Measurements from ENCODE around the gene SPRR5.

The SPRR5 gene

DNA sequence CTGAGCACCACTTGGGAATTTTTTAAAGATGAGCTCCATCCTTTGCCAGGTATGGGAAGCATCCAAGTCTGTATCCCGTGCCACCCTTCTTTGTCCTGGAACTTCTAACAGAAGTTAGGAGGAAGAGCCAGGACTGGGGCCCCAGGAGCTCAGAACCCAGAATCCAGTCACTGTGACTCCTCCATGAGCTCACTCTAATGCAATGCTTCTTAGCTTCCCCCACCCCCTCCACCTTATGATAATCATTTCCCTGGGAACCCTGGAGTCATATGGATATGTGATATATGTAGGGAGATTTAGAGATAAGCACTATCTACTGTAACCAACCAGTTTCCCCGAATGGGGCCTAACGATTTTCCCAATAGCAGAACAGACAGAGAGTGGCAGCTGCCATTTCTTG is 758 bp upstream of the SPRR5 start:
- DNase-seq (ENCODE audit: low read depth, low spot score): no peak

DNA sequence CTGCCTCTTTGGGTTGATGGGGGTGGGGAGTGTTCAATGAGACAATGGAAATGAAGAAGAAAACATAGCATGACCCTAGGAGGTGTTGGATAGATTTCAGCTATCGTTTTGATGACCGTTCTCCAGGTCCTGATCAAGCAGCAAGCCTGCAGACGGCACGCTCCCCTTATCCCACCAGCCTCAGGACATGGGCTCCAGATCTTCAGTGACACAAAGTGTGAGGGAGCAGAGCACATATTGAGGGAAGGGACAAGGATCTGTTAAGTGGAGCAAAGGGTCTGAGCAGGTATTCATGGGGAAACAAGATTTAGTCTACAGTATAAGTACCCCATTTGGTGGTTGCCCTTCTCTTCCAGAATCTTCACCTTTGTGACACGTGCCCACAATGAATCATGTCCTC is 4.7 kb downstream of the SPRR5 start:
- DNase-seq (ENCODE audit: low read depth, low spot score): no peak

GRCh38 chr1:152953761-152954160 is 6.8 kb downstream of the SPRR5 start:
- DNase-seq (ENCODE audit: low read depth, low spot score): no peak

GRCh38 chr1:152954436-152954835 is 7.4 kb downstream of the SPRR5 start:
- DNase-seq (ENCODE audit: low read depth, low spot score): no peak

GRCh38 chr1:152957561-152957960 is 10.6 kb downstream of the SPRR5 start:
- no peak for DNase-seq (ENCODE audit: low read depth, low spot score)

DNA sequence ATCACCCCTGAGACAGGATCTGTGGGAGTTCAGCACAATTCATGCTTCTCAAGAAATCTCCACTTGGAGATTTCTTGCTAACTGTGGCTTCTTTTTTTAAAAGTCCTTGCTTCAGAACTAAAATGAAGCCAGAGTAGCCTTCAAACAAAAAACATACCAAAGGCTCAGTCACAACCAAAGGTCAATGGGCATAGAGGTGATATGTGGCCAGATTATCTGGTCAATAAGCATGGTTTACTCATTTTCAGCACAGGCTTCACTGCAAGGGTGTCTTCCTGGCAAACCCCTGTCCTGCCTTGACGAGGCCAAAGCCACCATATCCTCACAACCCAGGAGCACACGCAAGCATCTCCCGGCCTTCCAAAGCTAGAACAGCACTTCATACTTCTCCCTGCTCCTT is 12.3 kb downstream of the SPRR5 start:
- DNase-seq (ENCODE audit: low read depth, low spot score): no peak

DNA sequence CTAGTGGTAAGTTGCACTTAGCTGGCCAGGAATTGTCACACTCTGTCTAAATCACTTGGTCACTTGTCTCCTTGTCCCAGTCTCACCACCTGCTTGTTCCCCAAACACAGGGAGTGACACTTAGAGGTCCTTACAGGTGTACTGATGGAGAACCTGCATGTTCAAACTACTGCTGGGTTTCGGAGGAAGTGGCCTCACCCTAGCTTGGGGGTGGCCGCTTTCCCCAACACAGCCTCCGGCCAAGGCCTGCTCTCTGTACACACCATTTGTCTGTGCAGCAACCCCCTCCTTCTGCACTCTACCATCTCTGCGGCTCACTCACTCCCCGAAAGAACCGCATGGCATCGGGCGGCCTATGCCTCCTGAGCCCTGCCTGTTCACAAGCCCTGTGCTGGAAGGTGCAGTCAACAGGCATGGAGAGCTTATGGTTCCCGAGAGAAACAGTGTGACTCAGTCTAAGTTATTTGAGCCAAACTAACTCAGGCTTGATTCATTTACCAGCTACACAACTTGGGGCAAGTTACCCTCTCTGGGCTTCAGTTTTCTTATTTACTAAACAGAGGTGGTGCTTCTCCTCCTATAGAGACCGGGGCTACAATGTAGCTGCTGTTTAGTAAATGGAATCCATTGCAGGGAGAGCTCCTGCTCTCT is 12.9 kb downstream of the SPRR5 start:
- DNase-seq (ENCODE audit: low read depth, low spot score): no peak

- peak; percentile 12 for DNase-seq (ENCODE audit: low read depth, low spot score)
Measured at GRCh38 chr1:152960452-152961044, 13.5 kb downstream of the SPRR5 start.

DNA sequence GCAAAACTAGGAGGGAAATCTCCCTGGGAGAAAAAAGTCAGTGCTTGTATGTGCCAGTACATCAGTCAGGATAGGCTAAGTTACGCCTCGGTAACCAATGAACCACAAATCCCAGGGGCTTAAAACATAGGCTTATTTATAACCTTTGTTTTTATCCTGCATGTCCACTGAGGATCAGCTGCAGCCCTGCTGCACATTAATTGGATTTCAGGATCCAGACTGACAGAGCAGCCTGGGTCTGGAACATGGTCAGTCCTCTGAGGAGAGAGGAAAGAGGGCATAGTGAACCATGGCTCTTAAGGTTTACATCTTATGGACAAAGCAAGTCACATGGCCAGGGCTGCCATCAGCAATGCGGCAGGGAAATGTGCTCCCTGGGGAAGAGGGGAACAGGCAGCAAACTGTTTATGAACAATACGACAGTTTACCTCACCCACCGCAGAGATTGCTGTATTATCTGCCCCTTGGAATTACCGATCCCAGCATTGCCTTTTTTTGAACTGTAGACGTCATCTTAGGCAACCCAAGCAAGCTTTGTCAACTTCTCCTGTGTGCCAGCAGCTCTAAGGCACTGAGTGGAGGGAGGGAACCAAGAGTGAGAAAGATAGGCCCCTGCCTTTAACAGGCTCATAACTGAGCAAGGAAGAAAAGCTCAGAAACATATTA is 14.4 kb downstream of the SPRR5 start:
- DNase-seq (ENCODE audit: low read depth, low spot score): no peak

DNA sequence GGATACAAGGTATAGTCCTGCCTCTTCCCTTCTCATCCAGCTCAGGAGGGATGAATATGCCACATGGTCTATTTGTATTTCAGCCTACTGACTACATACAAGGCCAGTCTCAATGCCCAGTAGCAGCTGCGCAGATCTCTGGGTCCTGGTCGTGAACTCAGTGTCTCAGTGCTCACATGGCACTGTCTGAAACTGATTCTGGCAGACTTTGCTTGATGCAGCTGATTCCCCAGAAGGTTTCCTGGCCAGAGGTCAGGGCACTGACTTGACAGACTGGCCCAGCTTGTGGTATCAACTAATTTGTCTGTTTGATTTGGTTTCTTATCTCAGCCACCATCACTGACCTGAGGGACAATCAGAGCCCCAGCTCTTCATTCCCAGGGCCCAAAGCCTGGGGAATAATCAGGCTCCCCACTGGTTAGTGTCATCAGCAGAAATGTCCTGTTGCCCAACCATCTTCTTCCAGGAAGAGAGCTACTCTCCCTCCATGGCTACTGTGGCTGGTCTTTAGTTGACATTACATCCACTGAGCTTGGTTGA is 15.9 kb downstream of the SPRR5 start:
- DNase-seq (ENCODE audit: low read depth, low spot score): no peak

DNA sequence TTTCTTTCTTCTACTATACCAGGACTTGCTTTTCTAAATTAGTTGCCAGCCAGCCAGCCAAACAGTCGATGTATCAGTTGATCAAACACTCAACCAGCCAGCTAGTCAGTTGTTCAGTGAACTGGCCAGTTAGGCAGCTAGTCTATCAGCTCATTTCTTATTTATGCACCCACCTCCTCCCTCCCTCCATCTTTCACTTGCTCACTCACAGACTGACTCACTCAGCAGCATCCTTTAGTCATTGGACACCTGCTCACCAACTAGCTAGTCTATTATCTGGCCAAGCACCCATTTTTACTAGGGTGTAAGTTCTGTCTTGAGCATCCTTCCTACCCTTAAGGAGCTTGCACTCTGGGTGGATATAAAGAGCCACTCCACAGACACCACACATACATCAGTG is 17.5 kb downstream of the SPRR5 start:
- no peak for DNase-seq (ENCODE audit: low read depth, low spot score)

GRCh38 chr1:152965853-152966252 is 18.8 kb downstream of the SPRR5 start:
- no peak for DNase-seq (ENCODE audit: low read depth, low spot score)

DNA sequence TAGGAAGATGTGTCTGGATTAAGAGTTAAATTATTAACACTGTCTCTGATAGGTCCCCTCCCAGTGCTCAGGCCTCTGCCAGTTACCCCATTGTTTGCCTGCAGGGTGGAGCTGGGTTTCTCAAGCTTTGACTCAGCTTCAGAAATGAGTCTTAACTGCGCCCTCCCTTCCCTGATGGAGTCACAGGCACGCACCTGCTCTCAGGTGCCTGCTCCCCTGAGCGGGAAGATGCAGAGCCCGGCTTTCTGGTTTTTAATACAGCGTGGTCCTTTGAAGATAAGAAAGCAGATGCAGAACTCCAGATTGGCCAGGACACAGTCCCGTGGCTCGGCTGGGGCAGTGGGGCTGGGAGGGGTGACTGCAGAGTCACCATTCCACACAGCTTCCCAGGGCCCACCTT is 20.2 kb downstream of the SPRR5 start:
- no peak for DNase-seq (ENCODE audit: low read depth, low spot score)

DNA sequence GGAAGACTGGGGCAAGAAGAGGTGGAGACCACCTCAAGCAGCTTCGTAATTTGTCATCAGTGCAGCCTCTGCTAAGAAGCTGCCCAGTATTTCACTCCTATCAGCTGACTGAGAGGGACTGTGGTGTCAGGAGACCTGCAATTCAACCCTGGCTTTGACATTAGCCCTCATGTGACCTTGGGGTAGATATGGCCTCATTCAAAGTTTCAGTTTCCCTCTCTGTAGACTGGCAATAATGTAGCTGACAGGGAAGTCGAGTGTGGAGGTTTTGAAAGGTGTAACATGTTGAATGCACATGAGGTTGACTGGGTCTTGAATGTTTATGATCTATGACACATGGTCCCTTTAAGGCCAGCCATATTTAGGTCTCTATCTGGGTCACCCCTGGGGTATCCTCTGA is 21.2 kb downstream of the SPRR5 start:
- no peak for DNase-seq (ENCODE audit: low read depth, low spot score)

- DNase-seq (ENCODE audit: low read depth, low spot score): no peak
Measured at GRCh38 chr1:152969036-152969435, 22.0 kb downstream of the SPRR5 start.

DNA sequence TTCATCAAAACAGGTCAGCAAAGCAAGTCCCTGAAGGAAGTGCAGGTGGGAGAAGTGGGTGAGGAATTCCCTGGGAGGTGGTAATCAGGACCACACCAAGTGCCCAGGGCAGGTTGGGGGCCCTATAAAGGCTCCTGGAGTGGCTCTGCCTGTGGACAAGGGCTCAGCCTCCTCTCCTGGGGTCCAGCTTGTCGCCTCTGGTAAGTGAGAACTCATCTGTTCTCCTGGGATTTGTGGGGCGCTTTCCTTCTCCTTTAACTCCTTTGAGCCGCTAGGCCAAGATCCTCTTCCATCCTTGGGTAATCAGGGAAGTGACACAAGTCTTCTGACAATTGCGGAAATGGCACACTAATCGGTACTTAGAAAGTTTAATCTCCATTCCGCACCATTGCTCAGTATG is 23.5 kb downstream of the SPRR5 start, which contains the start of gene SPRR4:
TSS of gene SPRR4 (plus strand) at position 154 of the 400 bp plus-strand sequence. CDS start 1,243 bp downstream, outside the sequence.
- no peak for DNase-seq (ENCODE audit: low read depth, low spot score)

GRCh38 chr1:152972196-152972886 is 25.3 kb downstream of the SPRR5 start:
- no peak for DNase-seq (ENCODE audit: low read depth, low spot score)

DNA sequence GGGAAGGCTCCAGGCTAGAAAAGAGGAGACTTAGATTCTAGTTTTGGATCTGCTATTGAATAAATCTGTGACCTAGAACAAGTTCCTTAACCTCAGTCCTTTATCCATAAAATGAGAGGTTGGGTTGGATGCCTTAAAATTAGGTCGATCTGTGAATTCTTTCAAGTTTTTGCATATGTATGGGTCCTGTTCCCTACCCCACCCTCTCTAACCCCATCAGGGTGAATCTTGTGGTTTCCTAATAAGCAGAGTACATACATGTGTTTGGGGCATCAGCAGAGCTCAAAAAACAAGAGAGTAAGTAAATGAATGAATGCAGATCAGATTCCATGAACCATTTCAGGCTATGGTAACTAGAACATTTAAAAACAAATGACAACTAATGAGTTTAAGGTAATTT is 29.7 kb downstream of the SPRR5 start:
- DNase-seq (ENCODE audit: low read depth, low spot score): no peak

DNA sequence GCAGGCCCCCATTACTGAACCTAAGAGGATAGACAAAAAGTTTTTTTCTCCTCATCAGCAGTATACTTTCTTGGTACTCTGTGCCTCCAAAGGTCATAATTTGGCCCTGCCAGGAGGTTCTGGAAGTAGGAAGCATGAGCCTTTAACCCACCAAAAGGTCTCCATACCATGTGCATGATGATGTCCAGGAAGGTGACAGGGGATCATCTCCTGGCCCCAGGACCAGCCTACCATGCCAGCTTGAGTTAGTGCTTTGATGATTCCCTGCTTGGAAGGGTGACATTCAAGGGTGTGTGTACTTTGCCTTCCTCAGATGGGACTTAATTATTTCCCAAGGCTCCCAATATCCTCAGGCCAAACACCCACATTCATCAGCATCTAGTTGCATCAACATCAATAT is 30.6 kb downstream of the SPRR5 start:
- DNase-seq (ENCODE audit: low read depth, low spot score): no peak

- DNase-seq (ENCODE audit: low read depth, low spot score): no peak
Measured at GRCh38 chr1:152980676-152981075, 33.7 kb downstream of the SPRR5 start.

DNA sequence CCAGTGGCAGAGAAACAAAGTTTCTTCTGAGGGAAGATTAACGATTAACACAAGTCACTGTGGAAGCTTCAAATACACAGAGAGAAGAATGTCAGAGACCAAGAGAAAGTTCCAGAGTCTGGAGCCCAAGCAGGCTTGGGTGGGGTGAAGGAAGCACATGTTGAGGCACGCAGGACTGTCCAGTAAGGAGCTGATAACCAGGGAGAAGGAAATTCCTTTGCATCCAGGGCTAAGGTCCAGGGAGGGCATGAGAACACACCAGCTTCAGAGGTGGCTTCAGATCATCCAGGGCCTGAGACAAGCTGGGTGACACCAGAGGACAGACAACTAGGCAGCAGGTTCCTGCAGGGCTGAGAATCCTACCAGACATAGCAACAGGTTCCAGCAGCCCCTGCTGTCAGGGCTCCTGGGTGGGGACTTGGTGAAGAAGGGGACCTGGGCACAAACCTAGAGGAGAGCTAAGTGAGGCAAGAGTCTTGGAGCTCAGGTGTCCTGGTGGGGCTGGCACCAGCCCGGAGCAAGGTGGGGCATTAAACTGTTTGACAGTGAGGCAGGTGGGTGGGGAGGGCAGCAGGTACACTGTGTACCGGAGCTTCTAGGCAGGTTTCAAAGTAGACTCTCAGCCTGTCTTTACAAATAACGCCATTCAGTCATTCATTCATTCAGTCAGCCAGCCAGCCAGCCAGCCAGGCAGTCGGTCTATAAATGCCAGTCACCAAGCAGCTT is 34.3 kb downstream of the SPRR5 start:
- no peak for DNase-seq (ENCODE audit: low read depth, low spot score)

GRCh38 chr1:152982076-152982475 is 35.1 kb downstream of the SPRR5 start:
- no peak for DNase-seq (ENCODE audit: low read depth, low spot score)
